Measurements from ENCODE around the gene KRT84.
"Not testable (repeated sequence)": the region's sequence is repeated elsewhere in the genome, so short reads cannot be mapped to it uniquely, and the experiment has no call there.

The KRT84 gene

GRCh38 chr12:52359621-52360061 lies 25.8 kb downstream of the KRT84 start:
- no peak for DNase-seq

DNA sequence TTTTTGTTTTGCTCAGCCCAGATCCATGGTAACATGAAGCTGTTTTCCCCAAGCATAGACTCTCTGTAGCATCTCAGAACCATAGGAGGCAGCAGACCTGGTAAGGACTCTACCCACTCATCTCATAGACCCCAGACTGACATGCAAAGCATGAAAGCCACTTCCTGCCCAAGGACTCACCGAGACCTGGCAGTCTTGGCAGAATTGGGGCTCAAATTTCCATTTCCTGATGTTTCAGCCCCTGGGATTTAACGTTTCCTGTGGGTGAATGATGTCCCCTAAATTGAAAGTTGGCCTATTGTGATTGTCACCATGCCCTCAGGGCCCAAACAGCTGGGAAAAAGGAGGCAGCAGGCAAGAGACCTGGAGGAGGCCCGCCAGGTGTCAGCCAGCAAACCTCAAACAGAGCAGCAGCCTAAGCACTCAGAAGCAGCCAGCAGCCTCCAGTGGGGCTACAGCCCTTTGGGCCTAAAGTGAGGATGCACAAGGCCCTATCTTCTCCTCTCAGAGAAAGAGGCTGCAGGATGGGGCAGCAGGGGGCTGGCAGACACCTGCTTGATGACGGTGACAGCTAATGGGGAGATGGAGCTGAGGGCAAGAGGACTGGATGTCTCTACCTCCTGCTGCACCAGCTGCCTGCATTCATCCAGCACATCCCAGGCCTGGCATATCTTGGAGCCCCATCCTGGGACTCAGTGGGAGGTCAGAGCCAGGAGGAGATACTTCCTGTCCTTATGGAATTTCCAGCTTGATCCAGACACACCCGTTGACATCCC lies 26.7 kb downstream of the KRT84 start:
- no peak for DNase-seq

DNA sequence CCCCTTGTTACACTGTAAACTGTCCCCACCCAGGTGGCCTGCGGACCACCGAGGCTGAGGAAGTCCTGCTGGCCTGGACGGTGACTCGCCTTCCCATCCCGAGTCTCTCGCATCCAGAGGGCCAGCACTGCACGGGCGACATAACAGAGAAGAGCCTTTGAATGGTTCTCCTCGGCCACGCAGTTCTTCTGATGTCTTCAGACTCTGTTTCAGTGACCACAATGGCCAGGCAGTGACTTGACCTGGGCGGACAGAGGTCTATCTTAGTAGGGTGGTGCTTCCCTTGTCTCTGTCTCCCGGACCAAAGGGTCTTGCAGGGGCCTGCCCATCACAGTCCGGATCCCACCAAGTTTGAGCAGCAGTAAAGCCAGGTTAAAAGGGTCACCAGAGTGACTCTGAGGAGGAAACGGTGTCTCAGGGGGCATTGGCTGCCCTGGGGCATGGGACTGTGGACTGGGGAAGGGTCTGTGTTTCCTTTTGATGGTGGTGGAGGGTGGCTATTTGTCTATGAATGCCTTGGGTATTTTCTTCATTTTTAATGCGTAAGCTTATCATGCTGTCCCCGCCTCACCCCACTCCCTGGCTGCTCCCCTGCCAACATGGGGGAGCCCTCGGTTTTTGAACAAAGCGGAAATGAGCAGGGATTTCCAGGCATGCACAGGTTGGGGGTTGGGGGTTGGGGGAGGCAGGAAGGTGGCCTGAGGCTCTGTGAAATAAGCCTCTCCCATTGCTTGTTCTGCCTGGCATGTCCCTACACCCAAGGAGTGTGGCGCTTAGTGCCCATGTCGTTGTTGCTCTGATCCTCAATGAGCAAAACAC lies 28.5 kb downstream of the KRT84 start:
- DNase-seq, result no peak

- no peak for DNase-seq
Measured at GRCh38 chr12:52356031-52356761, 29.3 kb downstream of the KRT84 start.

GRCh38 chr12:52355176-52355575 lies 30.3 kb downstream of the KRT84 start:
- DNase-seq, result no peak

- DNase-seq, result no peak
Measured at GRCh38 chr12:52354200-52354599, 31.3 kb downstream of the KRT84 start.

GRCh38 chr12:52353766-52354165 lies 31.7 kb downstream of the KRT84 start:
- DNase-seq, result no peak

GRCh38 chr12:52352951-52353350 lies 32.5 kb downstream of the KRT84 start:
- DNase-seq, result no peak

- DNase-seq, result peak; percentile 38
Measured at GRCh38 chr12:52351196-52352059, 34.0 kb downstream of the KRT84 start.

GRCh38 chr12:52350786-52351185 lies 34.7 kb downstream of the KRT84 start:
- no peak for DNase-seq

GRCh38 chr12:52350021-52350620 lies 35.3 kb downstream of the KRT84 start:
- DNase-seq, result no peak

DNA sequence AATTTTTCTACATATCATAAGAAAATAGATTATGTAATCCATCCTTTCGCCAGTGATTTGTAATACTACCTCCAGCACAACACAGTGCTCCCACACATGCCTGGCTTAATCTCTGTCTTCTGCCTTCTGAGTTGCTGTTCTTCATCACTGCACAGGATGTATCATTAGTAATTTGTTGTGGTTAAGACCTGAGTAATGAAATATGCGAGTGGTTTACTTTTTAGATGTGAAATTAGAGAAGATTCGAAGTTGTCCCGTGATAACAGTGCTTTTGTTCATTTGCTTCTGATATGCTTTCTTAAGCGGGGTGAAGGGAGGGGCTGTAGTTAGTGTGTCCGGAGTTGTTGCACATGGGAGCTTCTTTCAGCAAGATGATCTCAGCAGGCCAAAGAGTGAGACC lies 36.3 kb downstream of the KRT84 start:
- no peak for DNase-seq

GRCh38 chr12:52347551-52348510 lies 37.6 kb downstream of the KRT84 start:
- DNase-seq, result no peak

GRCh38 chr12:52347016-52347415 lies 38.4 kb downstream of the KRT84 start:
- DNase-seq, result no peak

GRCh38 chr12:52346593-52346992 lies 38.9 kb downstream of the KRT84 start:
- no peak for DNase-seq

DNA sequence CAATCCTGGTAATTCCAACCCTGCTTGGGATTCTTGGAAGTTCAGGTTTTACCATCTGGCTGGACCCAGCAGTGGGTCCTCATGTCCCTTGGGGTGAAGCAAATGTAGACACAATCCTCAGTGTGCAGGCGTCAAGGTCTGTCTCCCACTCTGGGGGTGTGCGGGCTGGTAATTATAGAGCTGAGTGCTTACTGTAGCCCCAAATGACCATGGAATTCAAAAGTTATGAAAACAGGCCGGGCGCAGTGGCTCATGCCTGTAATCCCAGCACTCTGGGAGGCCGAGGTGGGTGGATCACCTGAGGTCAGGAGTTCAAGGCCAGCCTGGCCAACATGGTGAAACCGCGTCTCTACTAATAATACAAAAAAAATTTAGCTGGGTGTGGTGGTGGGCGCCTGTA lies 40.4 kb downstream of the KRT84 start:
- not testable (repeated sequence) for DNase-seq

- DNase-seq, result no peak
Measured at GRCh38 chr12:52344111-52344510, 41.3 kb downstream of the KRT84 start.

GRCh38 chr12:52343550-52343949 lies 41.9 kb downstream of the KRT84 start:
- no peak for DNase-seq

- DNase-seq, result no peak
Measured at GRCh38 chr12:52342781-52343490, 42.5 kb downstream of the KRT84 start.

GRCh38 chr12:52341066-52341580 lies 44.3 kb downstream of the KRT84 start:
- no peak for DNase-seq
